NOMO-1 treated with dmso at 0.1 percent for 144 hours (cell line): Measurements from ENCODE around the gene RAET1E.

Experiments
- DNase-seq: peaks from one replicate; lab custom pipeline; 2025; ENCODE audit not compliant: unreplicated experiment; lab: John Stamatoyannopoulos, UW

RAET1E gene

DNA sequence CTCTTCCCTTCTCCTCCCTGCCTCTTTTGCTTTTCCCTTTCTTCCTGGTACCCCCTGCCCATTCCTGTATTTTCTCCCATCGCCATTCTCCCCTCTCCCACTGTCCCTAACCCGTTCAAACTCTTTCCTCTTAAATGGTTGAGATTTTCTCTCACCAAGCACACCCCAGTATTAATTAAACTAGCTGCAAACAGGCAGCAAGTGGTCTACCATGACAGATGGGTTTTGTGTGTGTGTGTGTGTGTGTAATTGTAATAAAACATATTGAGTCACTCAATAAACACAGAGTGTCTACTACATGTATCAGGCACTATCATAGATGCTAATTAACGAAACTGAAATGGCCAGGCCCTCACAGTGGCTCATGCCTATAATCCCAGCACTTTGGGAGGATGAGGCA, 6.7 kb downstream of the RAET1E start:
- no peak for DNase-seq

DNA sequence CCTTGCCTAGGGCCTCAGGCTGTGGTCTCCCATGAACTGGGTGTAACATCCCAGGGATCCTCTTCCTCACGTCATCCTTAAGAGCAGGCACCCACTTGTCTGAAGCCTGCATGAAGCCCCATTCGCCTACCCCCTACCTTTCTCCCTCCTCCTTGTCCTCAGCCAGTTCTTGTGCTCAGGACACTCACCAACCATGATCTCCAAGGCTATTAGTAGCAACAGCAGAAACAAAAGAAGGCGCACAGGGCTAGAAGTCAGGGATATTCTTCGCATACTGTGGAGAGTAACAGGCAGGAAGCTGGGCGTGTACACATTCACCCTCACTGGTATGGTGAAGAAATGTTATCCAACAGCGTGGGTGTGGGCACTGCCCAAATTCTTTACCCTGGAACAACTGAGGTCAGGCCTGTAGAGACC, 7.3 kb downstream of the RAET1E start:
- no peak for DNase-seq

DNA sequence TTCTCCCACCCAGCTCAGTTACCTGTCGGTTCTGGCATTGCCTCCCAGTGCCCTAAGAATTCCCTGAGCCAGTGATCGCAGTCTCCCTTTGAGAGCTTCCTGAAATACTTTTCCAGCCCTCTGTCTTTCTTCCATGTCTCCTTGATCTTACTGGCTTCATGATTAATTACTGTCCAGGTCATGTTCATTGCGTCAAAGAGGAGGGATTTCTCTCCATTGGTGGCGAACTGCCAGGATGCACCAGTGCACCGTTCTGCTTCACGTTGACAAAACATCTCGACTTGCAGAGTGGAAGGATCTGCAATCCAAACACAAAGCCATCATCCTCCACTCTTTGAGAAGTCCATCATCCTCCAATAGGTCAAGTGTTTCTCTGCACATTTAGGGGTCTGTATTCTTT, 8.6 kb downstream of the RAET1E start:
- DNase-seq = no peak

DNA sequence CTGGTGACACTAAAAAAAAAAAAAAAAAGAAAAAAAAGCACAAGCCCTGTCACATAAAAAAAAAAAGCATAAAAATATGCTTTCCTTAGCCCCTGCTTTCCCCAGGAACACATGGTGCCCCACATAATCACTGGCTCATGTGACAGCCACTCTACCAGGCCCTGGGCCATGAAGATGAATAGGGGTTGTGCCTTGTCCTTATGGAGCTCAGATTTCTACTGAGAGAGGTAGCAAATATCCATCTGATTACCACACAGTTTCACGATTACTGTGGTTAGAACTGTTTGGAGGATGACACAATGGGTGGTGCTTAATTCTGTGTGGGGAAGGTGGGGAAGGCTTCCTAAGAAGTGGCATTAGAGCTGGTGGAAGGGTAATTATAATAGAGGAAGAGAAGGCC, 9.3 kb downstream of the RAET1E start:
- DNase-seq = peak; percentile 69

DNA sequence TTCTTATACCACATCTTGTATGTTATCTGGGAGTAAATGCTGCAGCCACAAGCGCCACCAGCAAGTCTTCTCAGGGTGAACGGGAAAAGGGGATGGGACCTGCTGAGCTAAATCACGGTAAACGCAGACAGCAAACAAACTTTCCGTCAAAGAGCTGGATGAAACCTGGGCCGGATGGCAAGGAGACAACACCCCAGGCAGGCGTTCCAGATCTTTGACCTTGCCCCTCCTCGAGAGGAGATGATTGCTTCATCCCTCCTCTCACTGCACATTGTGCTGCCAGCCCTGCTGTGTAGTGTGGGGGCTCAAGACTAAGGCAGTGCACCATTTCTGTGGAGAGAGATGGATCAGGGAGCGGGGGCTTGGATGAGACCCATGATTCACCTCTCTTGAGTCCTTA, 9.8 kb downstream of the RAET1E start:
- no peak for DNase-seq

DNA sequence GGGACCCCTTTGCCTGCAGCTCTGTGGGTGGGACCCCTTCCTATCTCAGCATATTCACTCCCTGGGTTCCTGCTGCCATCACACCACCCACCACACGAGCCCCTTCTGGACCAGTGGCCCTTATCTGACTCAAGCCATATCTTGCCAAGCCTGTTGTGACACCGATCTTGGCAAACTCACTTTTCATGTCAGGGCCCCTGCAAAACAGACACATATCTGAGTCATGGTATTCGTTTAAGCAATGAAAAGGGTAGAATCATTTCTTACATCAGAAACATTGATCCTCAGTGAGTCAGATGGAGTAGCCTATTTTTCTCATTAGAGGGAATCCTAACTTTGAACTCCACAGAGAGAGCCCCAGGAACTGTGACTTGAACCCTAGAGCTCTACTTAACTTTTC, 10.6 kb downstream of the RAET1E start:
- DNase-seq = no peak

DNA sequence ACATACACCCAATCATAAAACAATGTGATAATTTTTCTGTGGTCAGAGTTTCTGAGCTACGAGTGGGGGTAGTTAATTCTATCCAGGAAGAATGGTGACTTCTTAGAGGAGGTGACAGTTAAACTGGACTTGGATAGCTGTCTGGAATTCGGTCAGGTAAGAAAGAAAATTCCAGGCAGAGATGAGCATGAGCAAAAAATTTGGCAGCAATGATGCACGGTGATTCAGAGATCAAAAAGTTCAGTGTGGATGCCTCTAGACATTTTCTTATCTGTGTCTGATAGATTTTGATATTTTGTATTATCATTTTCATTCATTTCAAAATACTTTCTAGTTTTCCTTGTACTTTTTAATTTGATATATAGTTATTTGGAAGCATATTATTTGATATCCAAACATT, 12.0 kb downstream of the RAET1E start:
- DNase-seq = no peak

DNA sequence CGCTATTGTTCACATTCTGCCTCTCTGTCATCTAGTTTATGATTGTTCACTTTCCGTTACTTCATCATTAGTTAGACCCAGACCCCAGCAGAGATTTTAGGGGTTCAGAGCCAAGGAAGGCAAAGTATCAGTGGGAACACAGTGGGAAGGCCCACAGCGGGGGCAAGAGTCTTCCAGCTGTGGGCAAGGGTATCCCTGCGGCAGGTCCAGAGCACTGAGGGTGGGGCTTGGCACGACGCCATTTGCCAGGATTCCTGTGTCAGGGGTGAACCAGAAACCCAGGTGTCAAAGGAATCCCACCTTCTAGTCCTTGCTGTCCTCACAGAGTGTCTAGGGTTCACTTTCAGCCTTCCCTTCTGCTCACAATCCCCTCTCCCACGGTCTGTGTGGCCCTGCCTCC, 13.3 kb downstream of the RAET1E start:
- no peak for DNase-seq

DNA sequence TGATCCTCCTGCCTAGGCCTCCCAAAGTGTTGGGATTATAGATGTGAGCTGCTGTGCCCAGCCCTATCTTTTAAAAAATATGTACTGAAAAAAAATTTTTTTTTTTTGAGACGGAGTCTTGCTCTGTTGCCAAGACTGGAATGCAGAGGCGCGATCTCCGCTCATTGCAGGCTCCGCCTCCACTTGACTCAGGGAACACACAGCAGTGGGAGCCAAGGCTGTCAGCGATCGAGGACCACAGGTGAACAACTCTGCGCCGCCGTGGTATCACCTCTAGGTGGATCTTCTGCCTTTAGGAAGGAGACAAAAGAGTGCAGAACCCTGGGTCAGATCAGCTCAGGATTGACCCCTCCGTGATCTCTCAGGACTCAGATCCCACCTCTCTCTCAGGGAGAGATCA, 13.7 kb downstream of the RAET1E start:
- DNase-seq = no peak

DNA sequence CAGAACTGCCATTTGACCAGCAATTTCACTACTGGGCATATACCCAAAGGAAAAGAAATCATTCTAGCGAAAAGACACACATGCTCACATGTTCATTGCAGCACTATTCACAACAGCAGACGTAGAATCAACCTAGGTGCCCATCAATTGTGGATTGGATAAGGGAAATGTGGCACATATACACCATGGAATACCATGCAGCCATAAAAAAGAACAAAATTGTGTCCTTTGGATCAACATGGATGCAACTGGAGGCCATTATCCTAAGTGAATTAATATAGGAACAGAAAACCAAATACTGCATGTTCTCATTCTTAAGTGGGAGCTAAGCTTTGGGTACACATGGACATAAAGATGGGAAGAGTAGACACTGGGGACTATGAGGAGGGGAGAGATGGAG, 16.1 kb downstream of the RAET1E start:
- no peak for DNase-seq

DNA sequence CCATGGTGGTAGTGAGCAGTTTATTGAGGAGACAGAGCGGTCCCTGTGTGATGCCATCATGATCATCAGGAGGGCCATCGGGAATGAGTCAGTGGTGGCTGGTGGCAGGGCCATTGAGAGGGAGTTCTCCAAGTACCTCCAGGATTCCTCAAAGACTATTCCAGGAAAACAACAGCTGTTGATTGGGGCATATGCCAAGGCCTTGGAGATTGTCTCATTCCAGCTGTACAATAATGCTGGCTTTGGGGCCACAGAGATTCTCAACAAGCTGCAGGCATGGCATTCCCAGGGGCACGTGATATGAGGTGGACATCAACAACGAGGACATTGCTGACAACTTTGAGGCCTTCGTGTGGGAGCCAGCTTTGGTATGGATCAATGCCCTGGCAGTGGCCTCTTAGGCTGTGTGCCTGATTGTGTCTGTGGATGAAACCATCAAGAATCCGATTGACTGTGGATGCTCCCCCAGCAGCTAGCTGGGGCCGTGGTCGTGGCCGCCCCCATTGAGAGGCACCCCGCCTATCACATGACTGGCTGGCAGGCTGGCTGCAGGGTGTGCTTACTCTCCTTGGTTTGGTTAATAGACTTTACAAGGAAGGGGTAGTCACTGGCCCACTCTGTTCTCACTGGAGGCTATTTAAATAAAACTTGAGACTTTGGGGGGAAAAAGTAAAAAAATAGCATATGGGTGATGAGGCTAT, 16.7 kb downstream of the RAET1E start:
- DNase-seq = no peak

DNA sequence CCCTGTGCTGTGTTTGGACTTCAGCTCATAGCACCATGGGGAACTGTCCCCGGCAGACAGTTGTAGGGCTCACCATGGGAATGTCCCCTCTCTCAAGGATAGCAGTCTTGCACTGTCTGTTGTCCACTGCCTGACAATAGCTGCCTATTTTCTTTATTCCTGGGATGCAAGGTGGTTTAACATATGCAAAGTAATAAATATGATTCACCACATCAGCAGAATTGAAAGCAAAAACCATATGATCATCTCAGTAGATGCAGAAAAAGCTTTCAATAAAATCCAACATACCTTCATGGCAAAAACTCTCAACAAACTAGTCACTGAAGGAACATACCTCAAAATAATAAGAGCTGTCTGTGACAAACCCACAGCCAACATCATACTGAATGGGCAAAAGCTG, 20.3 kb downstream of the RAET1E start:
- no peak for DNase-seq

DNA sequence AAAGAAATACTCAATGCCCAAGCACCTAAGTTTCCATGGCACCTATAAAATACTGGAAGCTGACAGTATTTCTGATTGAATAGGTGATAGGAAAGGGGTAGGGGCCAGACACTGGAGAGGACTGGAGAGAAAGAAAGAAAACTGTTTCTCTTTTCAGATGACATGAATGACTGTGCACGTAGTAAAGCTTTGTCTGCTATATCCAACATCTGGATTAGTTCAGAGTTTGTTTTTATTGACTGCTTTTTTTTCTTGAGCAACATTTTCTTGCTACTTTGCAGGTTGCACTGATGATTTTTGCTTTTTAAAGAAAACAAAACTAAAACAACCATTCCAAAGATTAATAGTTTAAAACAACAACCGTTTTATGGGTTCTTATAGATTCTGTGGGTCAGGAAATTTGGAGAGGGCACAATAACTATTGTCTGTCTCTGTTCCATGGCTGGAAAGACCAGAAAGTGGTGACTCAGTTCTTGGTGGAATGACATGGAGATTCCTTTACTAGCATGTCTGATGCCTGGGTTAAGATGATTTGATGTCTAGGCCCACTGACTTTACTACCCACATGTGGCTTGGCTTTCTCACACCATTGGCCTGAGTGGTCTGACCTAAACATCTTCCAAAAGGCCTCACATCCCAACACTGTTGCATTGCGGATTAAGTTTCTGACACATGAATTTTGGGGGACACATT, 21.5 kb downstream of the RAET1E start:
- DNase-seq = no peak

DNA sequence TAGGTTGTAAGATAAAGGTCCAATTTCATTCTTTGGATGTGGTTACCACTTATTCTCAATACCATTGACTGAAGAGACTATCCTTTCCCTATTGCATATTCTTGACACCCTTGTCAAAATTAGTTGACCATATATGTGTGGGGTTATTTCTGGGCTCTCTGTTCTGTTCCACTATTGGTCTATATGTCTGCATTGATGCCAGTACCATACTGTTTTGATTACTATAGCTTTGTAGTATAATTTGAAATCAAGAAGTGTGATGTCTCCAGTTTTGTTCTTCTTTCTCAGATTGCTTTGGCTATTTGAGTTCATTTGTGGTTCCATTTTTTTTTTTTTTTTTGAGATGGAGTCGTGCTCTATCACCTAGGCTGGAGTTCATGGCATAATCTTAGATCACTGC, 25.7 kb downstream of the RAET1E start:
- no peak for DNase-seq

DNA sequence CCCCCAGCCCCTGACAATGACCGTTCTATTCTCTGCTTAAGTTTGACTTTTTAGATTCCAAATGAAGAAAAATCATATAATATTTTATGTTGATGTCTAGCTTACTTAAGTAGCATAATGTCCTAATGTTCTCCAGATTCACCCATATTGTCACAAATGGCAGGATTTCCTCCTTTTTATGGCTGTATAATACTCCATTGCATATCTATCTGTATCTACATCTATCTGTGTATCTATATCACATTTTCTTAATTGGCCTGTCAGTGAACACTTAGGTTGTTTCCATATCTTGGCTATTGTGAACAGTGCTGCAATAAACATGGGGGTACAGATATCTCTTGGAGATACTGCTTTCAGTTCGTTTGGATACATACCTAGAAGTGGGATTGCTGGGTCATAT, 26.7 kb downstream of the RAET1E start:
- DNase-seq = no peak

DNA sequence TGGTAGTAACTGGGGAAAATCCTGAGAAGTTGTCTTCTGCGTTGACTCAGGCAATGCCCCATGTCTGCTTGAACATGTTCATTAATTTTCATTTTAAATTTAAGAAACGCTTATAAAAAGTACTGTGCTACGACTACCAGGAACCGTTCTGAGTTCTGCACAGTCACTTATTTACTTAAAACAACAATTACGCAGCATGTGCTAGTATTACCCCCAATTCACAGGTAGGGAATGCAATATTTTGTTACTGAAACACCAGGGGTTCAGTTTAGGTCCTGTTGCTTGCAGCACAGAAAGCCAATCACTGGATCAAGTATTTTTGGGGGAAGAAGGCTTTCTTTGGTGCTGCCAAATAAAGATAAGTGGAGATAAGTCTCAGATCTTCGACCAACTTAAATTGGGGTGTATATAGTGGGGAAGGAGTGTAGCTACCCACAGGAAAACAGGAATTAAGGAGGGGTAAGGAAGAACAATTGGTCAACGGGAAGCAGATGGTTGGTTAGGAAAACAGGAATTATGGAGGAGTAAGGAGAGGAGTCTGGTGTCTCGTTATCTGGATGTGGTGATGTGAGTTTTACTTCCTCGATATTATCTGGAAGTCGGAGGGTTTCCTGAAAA, 28.5 kb downstream of the RAET1E start:
- DNase-seq = no peak

DNA sequence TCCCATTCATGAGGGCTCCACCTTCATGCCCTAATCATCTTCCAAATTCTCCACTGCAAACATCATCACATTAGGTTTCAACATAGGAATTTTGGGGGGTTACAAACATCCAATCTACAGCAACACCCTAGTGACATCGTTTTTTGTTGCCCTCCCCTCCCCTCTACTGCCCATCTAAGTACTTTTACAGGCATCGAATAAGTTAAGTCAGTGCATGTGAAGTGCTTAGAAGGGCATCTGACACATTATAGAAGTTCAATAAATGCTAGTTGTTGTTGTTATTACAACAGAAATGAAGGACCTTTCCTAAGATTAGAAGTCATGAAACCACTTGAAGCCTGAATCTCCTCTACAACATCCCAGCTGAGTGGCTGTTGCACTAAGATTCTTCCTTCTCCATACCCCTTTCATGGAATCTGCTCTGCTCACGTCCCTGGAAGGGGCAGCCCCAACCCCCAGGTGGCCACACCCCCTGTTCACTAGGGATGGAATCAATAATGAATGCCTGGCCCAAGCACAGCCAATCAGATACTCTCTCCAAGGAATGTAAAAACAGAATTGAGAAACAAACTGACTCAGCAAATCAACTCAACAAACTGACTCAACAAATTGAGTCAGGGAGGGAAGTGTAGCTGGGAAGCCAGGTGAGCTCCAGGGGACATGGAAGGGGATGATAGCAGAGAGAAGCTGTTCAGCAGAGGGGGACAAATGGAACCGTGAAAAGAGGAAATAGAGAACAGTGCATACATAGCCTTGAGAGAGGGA, 29.9 kb downstream of the RAET1E start:
- DNase-seq = no peak

DNA sequence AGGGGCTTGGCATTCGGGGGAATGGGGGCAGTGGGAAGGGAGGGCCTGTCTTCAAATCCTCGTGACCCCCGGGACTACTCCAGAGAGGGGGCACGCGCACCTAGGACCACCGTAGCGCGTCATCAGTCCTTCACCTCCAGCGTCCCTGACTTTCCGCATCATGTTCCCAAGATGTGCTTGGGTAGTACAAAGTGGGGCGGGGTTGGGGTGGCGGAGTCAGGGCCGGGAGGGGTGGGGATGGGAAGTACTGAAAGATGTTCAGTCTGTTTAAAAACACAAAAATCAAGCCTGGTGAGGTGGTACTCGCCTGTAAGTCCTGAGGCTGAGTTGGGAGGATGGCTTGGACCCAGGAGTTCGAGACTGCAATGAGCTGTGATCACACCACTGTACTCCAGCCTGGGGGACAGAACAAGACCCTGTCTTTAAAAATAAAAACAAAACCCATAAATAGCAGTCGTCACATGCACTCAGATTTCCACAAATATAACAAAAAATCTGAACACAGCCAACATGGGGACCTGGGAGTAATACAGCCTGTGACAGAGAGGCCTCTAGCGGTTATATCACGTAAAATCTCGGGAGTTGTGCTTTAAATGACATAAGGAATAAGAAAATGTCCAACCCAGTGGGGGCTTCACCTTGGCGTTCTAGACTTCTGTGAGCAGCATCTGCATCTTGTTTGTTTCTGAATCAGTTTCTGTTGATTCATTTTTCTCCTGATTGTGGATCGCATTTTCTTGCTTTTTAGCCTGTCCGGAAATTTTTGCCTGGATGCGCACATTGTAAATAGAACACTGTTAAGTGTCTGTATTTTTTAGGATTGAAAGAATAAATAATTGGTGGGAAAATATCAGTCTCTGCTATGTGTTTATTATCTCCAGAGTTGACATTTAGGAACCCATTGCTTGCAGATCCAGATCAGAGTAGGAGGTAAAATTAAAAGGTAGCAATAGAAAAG, 33.1 kb downstream of the RAET1E start:
- peak; percentile 29 for DNase-seq

DNA sequence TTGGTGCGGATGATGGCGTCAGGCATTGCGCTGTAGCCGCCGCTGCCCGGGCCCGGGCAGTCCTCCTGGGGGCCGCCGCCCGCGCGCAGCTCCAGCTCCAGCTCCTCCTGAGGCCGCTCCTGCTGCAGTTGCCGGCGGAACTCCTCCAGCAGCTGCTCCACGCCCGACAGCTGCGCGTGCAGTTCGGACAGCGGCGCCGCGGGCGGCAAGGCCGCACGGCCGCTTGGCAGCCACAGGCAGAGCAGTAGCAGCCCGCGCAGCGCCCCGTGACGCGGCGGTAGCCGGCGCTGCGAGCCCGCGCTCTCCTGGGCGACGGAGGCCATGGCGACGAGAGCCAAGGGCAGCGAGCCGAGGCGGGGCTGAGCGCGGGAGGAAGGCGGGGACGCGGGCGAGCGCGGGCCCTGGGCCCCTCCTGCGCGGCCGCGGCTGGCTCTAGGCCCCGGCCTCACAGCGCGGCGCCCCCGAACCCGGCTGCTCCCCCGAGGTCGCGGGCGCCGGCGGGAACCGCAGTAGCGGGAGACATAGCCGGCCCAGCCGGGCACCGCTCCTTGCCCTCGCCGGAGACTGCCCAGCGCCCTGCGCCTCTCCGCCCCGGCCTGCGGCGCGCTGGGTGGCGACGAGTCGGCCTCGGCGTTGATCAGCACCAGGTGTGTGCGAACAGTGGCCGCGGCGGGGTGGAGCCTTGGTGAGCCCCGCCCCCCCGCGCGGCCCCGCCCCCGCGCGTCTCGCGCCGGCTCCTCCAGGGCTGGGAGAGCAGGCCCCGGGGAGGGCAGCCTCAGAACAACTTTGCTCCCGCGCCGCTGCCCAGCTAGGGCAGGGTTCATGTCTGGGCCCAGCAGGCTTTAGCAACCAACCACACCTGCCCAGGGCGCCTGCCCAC, 34.0 kb downstream of the RAET1E start, which contains the start of gene LRP11:
Gene LRP11 (minus strand): TSS at position 662 of the 880 bp plus-strand sequence. CDS start 339 bp downstream, at position 323.
- peak; percentile 59 for DNase-seq
